Occipital lobe (tissue), 3 donors: Measurements from ENCODE around the gene STRA6. TPM values are rescaled to one million over a fixed set of nuclear protein-coding genes. Genes with fewer than 3 reads are reported as not detected.

Experiments used
- DNase-seq: peaks from one replicate; lab custom pipeline; 2025; lab: John Stamatoyannopoulos, UW
- small RNA-seq: library from RNA; depleted of rRNA; stranded (forward); fragments of <200 nt; gene quantifications from one replicate; pipeline ENCODE3, GENCODE V24; 2014
- total RNA-seq: library from RNA; depleted of rRNA; stranded (reverse); fragments of >200 nt; gene quantifications from one replicate; pipeline ENCODE4 v1.2.3, GENCODE V29; 2014

Gene STRA6
- total RNA-seq, 1 donor from 2014 or later, result 2.3 TPM

GRCh38 chr15:74132681-74133651 lies 69.6 kb downstream of the STRA6 start:
- DNase-seq, result no peak

- no peak for DNase-seq
Measured at GRCh38 chr15:74131628-74132413, 70.8 kb downstream of the STRA6 start.

- DNase-seq, result no peak
Measured at GRCh38 chr15:74130849-74131627, 71.5 kb downstream of the STRA6 start.

DNA sequence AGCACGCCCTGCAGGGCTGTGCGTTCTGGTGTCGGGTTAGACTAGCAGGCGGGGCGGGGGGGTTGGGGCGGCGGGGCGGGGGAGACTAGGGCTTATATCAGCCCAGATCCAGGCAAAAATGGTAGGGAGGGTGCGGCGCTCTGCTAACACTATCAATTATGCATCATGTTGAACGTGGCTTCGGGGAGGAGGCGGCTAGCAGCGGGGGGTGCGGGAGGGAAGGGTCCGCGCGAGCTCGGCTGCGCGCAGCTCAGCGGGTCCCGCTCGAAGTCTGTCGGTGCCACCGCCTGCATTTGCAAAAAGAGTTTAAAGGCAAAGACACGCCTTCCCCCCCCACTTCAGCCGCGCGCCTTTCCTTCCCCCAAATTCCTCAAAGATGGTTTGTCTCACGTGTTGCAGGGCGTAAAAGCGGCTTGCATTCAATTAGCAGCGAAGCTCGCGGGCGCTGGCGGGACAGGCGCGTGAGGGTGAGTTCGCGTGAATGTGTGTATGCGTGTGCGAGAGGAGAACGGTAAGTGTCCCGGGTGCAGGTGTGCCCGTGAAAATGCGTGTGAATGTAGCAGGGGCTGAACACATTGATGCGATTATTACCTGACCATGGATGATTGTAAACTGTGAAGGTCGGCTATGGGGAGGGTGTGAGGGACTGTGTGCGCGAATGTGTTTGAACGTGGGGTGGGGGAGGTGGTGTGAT lies 72.3 kb downstream of the STRA6 start, which contains the start of gene ISLR2:
Gene ISLR2 (plus strand): TSS at position 432 of the 694 bp plus-strand sequence. CDS start 2,169 bp downstream, outside the sequence.
- DNase-seq, result no peak

DNA sequence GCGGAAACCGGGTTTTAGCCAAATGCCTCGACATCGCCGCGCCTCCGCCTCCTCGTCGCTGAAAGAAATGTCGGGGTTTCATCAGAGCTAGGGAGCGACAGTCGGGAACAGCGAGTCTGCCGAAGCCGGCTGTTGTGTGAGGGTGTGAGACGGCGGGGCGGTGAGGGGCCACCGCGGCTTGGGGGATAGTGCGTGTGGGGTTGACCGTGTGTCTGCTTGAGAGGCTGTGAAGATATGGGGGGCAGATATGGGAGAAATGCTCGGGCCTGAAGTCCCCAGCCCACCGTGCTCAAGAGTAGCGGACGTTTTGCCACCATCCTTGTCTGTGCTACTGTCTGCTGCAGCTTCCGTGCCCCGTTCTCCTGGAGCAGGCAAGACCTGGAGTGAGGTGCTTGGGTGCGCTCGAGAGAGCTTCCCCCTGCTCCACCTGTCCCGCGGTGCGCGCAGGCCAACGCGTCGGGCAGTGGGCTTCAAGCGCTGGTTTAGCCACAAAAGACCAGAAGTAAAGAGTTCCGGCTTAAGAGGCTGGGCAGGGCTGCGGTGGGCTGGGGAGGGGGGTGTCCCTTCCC lies 72.9 kb downstream of the STRA6 start:
- no peak for DNase-seq

Small RNA genes lying within 50 kb of the gene (small RNA-seq; reads per million reads assigned to genes)
- not detected for gene RF00017

Other genes starting within 250 kb of the STRA6 start
- gene STOML1, start 210.5 kb downstream of the STRA6 start, total RNA-seq, result 23.4 TPM
- 6.4 TPM for gene PML, start 208.1 kb downstream of the STRA6 start, total RNA-seq
- gene GOLGA6A, start 120.2 kb downstream of the STRA6 start, total RNA-seq, result not detected
- 168 TPM for gene ISLR2, start 72.2 kb downstream of the STRA6 start, total RNA-seq
- gene ISLR, start 29.1 kb downstream of the STRA6 start, total RNA-seq, result 8.9 TPM
- gene CCDC33, start 33.5 kb upstream of the STRA6 start, total RNA-seq, result not detected
- not detected for gene CYP11A1, start 164.9 kb upstream of the STRA6 start, total RNA-seq
- 51.5 TPM for gene SEMA7A, start 231.2 kb upstream of the STRA6 start, total RNA-seq